Measurements from ENCODE around the gene FAN1.

The FAN1 gene

DNA sequence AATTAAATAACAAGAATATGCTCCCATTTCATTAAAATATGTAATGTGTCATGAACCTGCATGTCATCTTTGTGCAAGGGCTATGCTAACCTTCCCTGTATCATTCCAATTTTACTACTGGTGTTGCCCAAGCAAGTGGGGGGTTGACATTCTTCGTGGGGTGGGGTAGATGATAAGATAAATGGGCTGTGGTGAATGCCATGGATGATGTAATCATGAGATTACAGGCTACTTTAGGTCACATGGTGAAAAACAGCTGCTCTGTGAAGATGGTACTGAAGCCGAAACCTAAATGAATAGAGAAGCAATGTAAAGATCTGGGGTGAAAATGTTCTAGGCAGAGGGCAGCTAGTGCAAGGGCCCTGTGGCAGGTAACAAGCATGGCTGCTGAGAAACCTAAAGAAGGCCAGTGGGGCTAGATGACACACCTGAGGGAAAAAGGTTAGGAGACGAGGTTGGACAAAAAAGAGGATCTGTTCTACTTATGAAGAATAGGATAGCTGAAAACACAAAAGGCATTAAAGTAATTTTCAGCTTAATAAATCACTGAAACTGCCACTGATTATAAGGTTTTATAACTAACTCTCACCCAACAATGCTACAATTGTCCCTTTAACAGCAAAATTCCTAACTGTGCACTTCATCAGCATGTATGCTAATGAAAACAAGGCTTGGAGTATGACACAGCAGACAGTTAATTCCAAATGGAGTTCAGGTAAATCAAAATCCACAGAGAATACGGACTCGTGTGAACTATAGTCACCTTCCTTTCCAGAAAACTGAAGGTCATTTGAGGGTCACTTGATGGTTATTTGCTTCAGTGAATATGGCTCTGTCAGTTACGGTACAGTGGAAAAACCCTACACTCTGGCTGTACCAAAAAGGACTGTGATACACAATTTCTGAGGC lies 52.8 kb downstream of the FAN1 start:
- no peak for DNase-seq (ENCODE audit: low spot score)

- DNase-seq (ENCODE audit: low spot score), result no peak
Observed at GRCh38 chr15:30958219-30958618, 54.5 kb downstream of the FAN1 start.

GRCh38 chr15:30962079-30962478 lies 58.4 kb downstream of the FAN1 start:
- DNase-seq (ENCODE audit: low spot score), result no peak

- DNase-seq (ENCODE audit: low spot score), result no peak
Observed at GRCh38 chr15:30962659-30963058, 58.9 kb downstream of the FAN1 start.

GRCh38 chr15:30963681-30964080 lies 60.0 kb downstream of the FAN1 start:
- no peak for DNase-seq (ENCODE audit: low spot score)

DNA sequence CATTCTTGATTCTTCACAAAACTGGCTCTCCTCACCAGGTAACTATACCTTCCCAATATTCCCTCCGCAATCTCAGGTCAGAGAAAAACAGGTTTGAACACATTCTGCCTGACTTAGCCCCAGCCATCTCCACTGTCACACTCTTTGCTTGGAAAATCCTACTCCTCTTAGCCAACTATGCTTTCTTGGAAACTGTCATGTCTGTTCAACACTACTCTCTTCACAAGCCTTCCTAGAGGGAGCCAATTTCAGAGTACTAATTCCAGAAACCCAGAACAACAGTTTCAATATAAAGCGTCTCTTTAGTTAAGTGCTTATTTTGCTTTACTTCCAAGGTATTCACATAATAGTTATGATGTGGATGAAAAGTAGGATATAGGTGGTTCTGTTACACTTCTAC lies 66.0 kb downstream of the FAN1 start:
- no peak for DNase-seq (ENCODE audit: low spot score)

- no peak for DNase-seq (ENCODE audit: low spot score)
Observed at GRCh38 chr15:30973379-30973778, 69.7 kb downstream of the FAN1 start.

- DNase-seq (ENCODE audit: low spot score), result no peak
Observed at GRCh38 chr15:30974112-30974511, 70.4 kb downstream of the FAN1 start.

DNA sequence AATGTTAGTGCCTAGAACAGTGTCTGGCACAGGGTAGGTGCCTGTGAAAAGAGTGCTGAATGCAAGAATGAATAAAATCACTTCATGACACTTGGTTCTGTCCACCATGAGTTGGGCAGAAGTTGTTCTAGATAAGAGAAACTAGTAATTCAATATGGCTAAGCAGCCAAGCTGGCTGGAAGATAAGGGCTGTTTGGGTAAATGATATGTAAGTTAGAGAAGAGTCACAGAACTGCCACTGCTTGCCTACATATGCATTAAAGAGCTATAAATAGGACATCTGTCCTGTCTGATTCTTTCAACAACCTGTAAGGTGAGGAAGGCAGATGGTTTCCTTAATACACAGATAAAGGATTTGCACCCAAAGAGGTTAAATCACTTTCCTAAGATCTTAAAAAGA lies 74.6 kb downstream of the FAN1 start:
- DNase-seq (ENCODE audit: low spot score), result no peak

DNA sequence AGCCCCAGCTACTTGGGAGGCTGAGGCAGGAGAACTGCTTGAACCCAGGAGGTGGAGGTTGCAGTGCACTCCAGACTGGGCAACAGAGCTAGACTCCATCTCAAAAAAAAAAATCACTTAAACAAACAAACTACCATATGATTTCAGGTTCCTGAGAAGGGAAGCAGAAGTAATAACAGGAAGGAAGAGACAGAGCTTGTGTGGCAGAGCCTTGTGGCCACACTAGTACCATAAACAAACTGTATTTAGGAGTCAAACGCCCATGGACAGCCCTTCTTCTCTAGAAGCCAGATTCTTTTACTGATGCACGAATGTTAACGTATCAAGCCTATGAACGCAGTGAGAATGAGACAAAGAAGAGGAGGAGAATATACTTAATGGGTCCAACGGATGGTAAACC lies 75.7 kb downstream of the FAN1 start:
- DNase-seq (ENCODE audit: low spot score), result no peak

DNA sequence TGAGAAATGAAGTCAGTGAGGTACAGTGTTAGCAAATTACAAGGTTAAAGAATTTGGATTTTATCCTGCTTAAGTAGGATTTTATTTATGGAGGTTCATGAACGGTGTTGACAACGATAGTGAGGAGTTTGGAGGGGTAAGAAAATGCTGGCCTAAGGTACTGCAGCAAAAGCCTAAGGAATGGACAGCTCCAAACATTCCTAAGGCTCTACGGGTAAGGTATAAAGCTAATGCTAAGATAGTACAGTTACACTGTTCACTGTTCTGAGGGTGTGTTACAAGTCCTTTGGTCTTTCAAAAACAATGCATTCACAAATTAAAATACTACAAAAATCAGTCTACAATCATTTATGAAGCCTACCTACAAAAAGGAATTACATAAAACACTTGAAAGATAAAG lies 80.4 kb downstream of the FAN1 start:
- DNase-seq (ENCODE audit: low spot score), result no peak

DNA sequence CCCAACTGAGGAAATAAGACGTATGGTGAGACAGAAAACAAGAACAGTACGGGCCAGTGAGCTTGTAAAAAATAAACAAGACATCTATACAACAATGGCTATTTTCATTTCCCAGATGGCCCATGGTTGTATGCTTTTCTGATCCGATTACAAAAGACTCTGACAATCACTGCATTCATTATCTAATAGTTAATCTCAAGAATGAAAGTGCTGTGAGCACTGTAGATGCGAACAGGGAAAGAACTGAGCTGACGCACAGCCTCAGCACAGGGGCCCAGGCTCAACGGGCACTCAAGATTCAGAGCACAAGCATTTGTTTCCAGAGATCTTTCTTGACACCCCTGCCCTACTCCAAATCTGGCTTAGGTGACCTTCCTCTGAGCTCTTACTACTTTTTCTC lies 80.8 kb downstream of the FAN1 start:
- no peak for DNase-seq (ENCODE audit: low spot score)

DNA sequence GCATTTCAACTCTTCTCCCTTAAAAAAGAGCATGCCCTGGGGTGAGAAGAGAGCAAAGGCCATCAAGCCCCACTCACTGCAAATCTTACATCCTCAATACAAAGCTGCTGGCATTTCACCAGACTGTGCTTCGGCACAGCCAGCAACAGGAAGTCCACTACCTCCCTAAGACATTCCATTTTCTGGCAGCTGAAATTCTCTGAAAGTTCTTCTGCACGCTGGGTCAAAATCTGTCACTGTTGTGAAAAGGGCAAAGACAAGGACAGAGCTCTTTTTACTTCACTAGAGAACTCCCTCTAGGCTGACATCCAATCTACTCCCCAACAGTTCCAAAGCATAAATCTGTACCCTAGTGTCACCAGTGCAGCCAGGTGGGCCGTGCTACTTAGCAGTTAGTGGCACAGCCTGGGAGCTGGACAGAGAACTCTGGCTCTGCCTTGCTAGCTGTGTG lies 81.4 kb downstream of the FAN1 start:
- DNase-seq (ENCODE audit: low spot score), result no peak

GRCh38 chr15:30990036-30990435 lies 86.3 kb downstream of the FAN1 start:
- no peak for DNase-seq (ENCODE audit: low spot score)

DNA sequence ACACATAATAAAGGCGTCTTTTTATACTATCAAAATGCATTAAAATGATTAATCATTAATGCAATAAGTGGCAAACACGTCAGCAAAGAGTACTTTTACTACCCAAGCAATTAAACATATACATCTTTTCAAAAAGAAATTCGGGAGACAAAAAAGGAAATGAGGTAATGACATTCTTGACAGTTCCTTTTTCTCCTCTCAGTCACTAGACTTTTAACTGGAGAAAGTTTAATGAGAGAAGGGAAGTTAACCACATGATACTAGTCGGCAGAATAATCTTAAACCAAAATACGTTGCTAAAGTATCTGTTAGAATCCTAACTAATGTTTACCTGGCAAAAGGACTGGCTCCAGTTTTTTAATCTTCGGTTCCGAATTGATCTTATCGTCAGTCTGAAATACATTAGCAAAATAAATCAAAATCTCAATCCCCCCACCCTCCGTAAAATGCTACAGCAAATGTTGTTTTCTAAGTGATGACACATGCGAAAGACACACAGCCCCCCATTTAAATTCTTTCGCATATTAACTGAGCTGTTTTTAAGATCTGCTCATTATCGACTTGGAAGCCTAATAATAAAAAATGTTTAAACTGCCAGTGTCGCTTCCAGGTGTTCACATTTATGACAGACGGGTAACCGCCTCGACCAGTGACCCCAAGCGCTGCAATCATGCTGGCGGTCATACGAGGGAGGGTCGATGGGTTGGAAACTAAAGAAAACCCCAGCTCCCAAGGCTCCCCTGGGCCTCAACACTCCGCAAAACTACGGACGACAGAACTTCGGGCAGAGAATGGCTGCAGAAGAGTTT lies 86.9 kb downstream of the FAN1 start:
- peak; percentile 8 for DNase-seq (ENCODE audit: low spot score)

- peak; percentile 71 for DNase-seq (ENCODE audit: low spot score)
Observed at GRCh38 chr15:30991255-30992235, 87.8 kb downstream of the FAN1 start, which contains the start of gene MTMR10. MTMR10 (minus strand) TSS chr15:30991628; CDS start chr15:30991506, 122 bp downstream.

- no peak for DNase-seq (ENCODE audit: low spot score)
Observed at GRCh38 chr15:30992249-30992864, 88.6 kb downstream of the FAN1 start.
